KMS-11 (cell line): Measurements from ENCODE around the gene ICOS.

Experiments
- H2AFZ ChIP-seq: fragments of 200-600 bp; sonication (generic); 2 replicates; pipeline ENCODE4 v1.6.1; 2016; ENCODE audit warnings: antibody characterized with exemption, mixed run types, low read depth
- H3K27ac ChIP-seq: fragments of 200-600 bp; sonication (generic); 2 replicates; pipeline ENCODE4 v1.6.1; 2016; ENCODE audit warnings: mild to moderate bottlenecking, mixed run types
- H3K27me3 ChIP-seq: fragments of 200-600 bp; sonication (generic); 2 replicates; pipeline ENCODE4 v1.6.1; 2017; ENCODE audit warnings: mild to moderate bottlenecking, low read depth, mixed run types, moderate library complexity; ENCODE audit not compliant: insufficient read depth
- H3K36me3 ChIP-seq: fragments of 200-600 bp; sonication (generic); 2 replicates; pipeline ENCODE4 v1.6.1; 2017; ENCODE audit warnings: mild to moderate bottlenecking, mixed run types; ENCODE audit not compliant: insufficient read depth
- H3K4me1 ChIP-seq: fragments of 200-600 bp; sonication (generic); 2 replicates; pipeline ENCODE4 v1.6.1; 2016; ENCODE audit warnings: mild to moderate bottlenecking, low read depth, mixed run types; ENCODE audit not compliant: poor library complexity, severe bottlenecking
- H3K4me2 ChIP-seq: fragments of 200-600 bp; sonication (generic); 2 replicates; pipeline ENCODE4 v1.7.0; 2016; ENCODE audit warnings: mild to moderate bottlenecking, mixed run types
- H3K4me3 ChIP-seq: fragments of 200-600 bp; sonication (generic); IDR thresholded peaks from 2 replicates; pipeline ENCODE4 v1.6.1; 2017; ENCODE audit warnings: low read depth, low read length, mixed read lengths; ENCODE audit not compliant: insufficient read depth
- H3K79me2 ChIP-seq: fragments of 200-600 bp; sonication (generic); 2 replicates; pipeline ENCODE4 v1.6.1; 2016; ENCODE audit warnings: low read depth, mixed run types; ENCODE audit not compliant: insufficient read depth
- H3K9ac ChIP-seq: fragments of 200-600 bp; sonication (generic); 2 replicates; pipeline ENCODE4 v1.6.1; 2016; ENCODE audit warnings: mild to moderate bottlenecking, mixed run types
- H4K20me1 ChIP-seq: fragments of 200-600 bp; sonication (generic); 2 replicates; pipeline ENCODE4 v1.6.1; 2016; ENCODE audit warnings: mild to moderate bottlenecking, mixed run types; ENCODE audit not compliant: insufficient read depth
- CTCF ChIP-seq: fragments of 200-600 bp; sonication (generic); conservative IDR thresholded peaks from 2 replicates; pipeline ENCODE4 v1.6.1; 2017; ENCODE audit warnings: low read depth, mild to moderate bottlenecking, antibody characterized with exemption, low read length, moderate library complexity, mixed read lengths

Gene ICOS

GRCh38 chr2:203996692-203997091, 60.1 kb downstream of the ICOS start:
- no peaks in the 10 kb centered on the region for H3K79me2 ChIP-seq
- H3K4me2 ChIP-seq, result no peak overlapping the region
- H4K20me1 ChIP-seq, result no peaks in the 10 kb centered on the region
- H3K27me3 ChIP-seq, result no peaks in the 10 kb centered on the region
- no peaks in the 10 kb centered on the region for H3K4me1 ChIP-seq
- H3K9ac ChIP-seq, result no peak overlapping the region
- TF ChIP-seq CTCF, result no peak
- no peak overlapping the region for H3K4me3 ChIP-seq
- no peak overlapping the region for H3K27ac ChIP-seq
- H2AFZ ChIP-seq, result no peak overlapping the region
- H3K36me3 ChIP-seq, result no peaks in the 10 kb centered on the region

- Histone ChIP-seq H3K27ac (no peak overlapping the region), H3K36me3 (no peaks in the 10 kb centered on the region), H3K79me2 (no peaks in the 10 kb centered on the region), H3K4me3 (no peak overlapping the region), H2AFZ (no peak overlapping the region), H3K9ac (no peak overlapping the region), H3K4me2 (no peak overlapping the region), H3K4me1 (no peaks in the 10 kb centered on the region), H4K20me1 (no peaks in the 10 kb centered on the region), H3K27me3 (no peaks in the 10 kb centered on the region)
- TF ChIP-seq CTCF, result no peak
Observed at GRCh38 chr2:203997481-203997880, 60.9 kb downstream of the ICOS start.

GRCh38 chr2:203997980-203998809, 61.6 kb downstream of the ICOS start:
- no peaks in the 10 kb centered on the region for H3K36me3 ChIP-seq
- no peaks in the 10 kb centered on the region for H3K27me3 ChIP-seq
- H4K20me1 ChIP-seq, result no peaks in the 10 kb centered on the region
- no peak for TF ChIP-seq CTCF
- H3K4me2 ChIP-seq, result no peak overlapping the region
- H3K27ac ChIP-seq, result no peak overlapping the region
- no peaks in the 10 kb centered on the region for H3K79me2 ChIP-seq
- H3K4me1 ChIP-seq, result no peaks in the 10 kb centered on the region
- no peak overlapping the region for H3K9ac ChIP-seq
- H2AFZ ChIP-seq, result no peak overlapping the region
- no peak overlapping the region for H3K4me3 ChIP-seq

GRCh38 chr2:203999835-204000234, 63.3 kb downstream of the ICOS start:
- Histone ChIP-seq H3K27ac (no peak overlapping the region), H2AFZ (no peak overlapping the region), H3K4me2 (no peak overlapping the region), H3K79me2 (no peaks in the 10 kb centered on the region), H3K4me1 (no peaks in the 10 kb centered on the region), H3K27me3 (0 out of 2 replicates have a peak, but pooled peaks cover 2% of the 10 kb centered on the region), H3K36me3 (no peaks in the 10 kb centered on the region), H4K20me1 (no peaks in the 10 kb centered on the region), H3K4me3 (no peak overlapping the region), H3K9ac (no peak overlapping the region)
- no peak for TF ChIP-seq CTCF
